HCT116 (cell line): ENCODE data around the gene LYST. TPM values are rescaled to one million over a fixed set of nuclear protein-coding genes. Genes with fewer than 3 reads are reported as not detected.

Experiments used
- ATAC-seq: fragments of 200-7000 bp; cut with Tn5 transposase; 2 replicates; pipeline ENCODE4 v1.9.1; 2020; ENCODE audit warnings: mild to moderate bottlenecking, moderate library complexity
- BruUV-seq: library from RNA; stranded (reverse); fragments of 400-500 nt; replicated peaks from 2 replicates; lab custom pipeline; 2021; lab: Mats Ljungman, UMichigan
- CTCF ChIA-PET: fragments of 300-600 bp; sonication (Branson Sonifier 250); formaldehyde crosslinking; loops from one replicate; lab custom pipeline; 2021; ENCODE audit warnings: antibody characterized with exemption; lab: Charles Lee
- POLR2A ChIA-PET: fragments of 300-600, 350-600 bp; sonication (Branson Sonifier 250); formaldehyde crosslinking; loops from one replicate; lab custom pipeline; 2021; ENCODE audit warnings: antibody characterized with exemption; lab: Charles Lee
- RAD21 ChIA-PET, 2 experiments: fragments of 300-600 bp; sonication (Branson Sonifier 250); formaldehyde crosslinking; loops; one replicate each; lab custom pipeline; 2023; ENCODE audit warnings: low total read pairs in 2 of 2; ENCODE audit not compliant: uncharacterized antibody in 2 of 2, unreplicated experiment in 2 of 2, low non-redundant PET in 1 of 2; lab: Charles Lee
- DNase-seq: peaks from one replicate; pipeline ENCODE4 v3.0.0-alpha.2; 2010; ENCODE audit warnings: low read depth, low spot score
- H2AFZ ChIP-seq: fragments of 200-600 bp; shearing (Covaris generic), sonication (generic); 2 replicates; pipeline ENCODE4 v1.6.1; 2017; ENCODE audit warnings: low read depth, mixed run types, mixed read lengths, antibody characterized with exemption, low read length; ENCODE audit not compliant: poor library complexity, severe bottlenecking
- H3K27ac ChIP-seq: 2 replicates; pipeline ENCODE4 v1.5.1; 2012; ENCODE audit warnings: low read depth, low read length
- H3K27me3 ChIP-seq: fragments of 200-600 bp; sonication (generic); 2 replicates; pipeline ENCODE4 v1.6.1; 2016; ENCODE audit warnings: mixed run types, low read length, mixed read lengths; ENCODE audit not compliant: insufficient read depth
- H3K36me3 ChIP-seq, 2 experiments: fragments of 200-500 bp in 1 of 2; fragments of 200-600 bp in 1 of 2; sonication (Bioruptor generic) in 1 of 2; sonication (generic) in 1 of 2; 2 replicates each; pipeline versions ENCODE4 v1.5.1 to v1.6.1; 2014 to 2016; ENCODE audit warnings: low read length in 2 of 2, inconsistent platforms in 1 of 2, mixed read lengths in 1 of 2, mixed run types in 1 of 2; ENCODE audit not compliant: insufficient read depth in 2 of 2, control insufficient read depth in 1 of 2
- H3K4me1 ChIP-seq, 2 experiments: fragments of 200-600 bp in 1 of 2; sonication (generic) in 1 of 2; 2 replicates each; pipeline versions ENCODE4 v1.5.1 to v1.6.1; 2012 to 2017; ENCODE audit warnings: low read length in 2 of 2, inconsistent platforms in 1 of 2, mild to moderate bottlenecking in 1 of 2, mixed read lengths in 1 of 2, mixed run types in 1 of 2, moderate library complexity in 1 of 2; ENCODE audit not compliant: insufficient read depth in 2 of 2, control insufficient read depth in 1 of 2
- H3K4me2 ChIP-seq: fragments of 200-600 bp; sonication (generic); 2 replicates; pipeline ENCODE4 v1.6.1; 2017; ENCODE audit warnings: mixed run types, low read length, mixed read lengths
- H3K4me3 ChIP-seq, 2 experiments: fragments of 200-600 bp in 1 of 2; sonication (generic) in 1 of 2; replicated peaks in 1 of 2; 2 replicates each; pipeline ENCODE4 v1.5.1; 2011 to 2016; ENCODE audit warnings: low read length in 2 of 2, control low read depth in 1 of 2, low read depth in 1 of 2, mild to moderate bottlenecking in 1 of 2, mixed read lengths in 1 of 2, mixed run types in 1 of 2
- H3K79me2 ChIP-seq: fragments of 200-600 bp; sonication (generic); 2 replicates; pipeline ENCODE4 v1.6.1; 2017; ENCODE audit warnings: mild to moderate bottlenecking, mixed run types, low read length, moderate library complexity, mixed read lengths; ENCODE audit not compliant: insufficient read depth
- H3K9ac ChIP-seq: fragments of 200-600 bp; sonication (generic); 2 replicates; pipeline ENCODE4 v1.6.1; 2016; ENCODE audit warnings: low read length, mixed read lengths
- H3K9me2 ChIP-seq: fragments of 200-600 bp; sonication (generic), shearing (Covaris generic); 2 replicates; pipeline ENCODE4 v1.6.1; 2017; ENCODE audit warnings: mixed run types, mild to moderate bottlenecking, moderate library complexity; ENCODE audit not compliant: insufficient read depth
- H3K9me3 ChIP-seq, 2 experiments: fragments of 200-500 bp in 1 of 2; fragments of 200-600 bp in 1 of 2; sonication (Bioruptor generic) in 1 of 2; sonication (generic) in 1 of 2; 2 replicates each; pipeline ENCODE4 v1.6.1; 2014 to 2017; ENCODE audit warnings: low read length in 2 of 2, mixed read lengths in 2 of 2, inconsistent platforms in 1 of 2, low read depth in 1 of 2, mild to moderate bottlenecking in 1 of 2, mixed run types in 1 of 2, moderate library complexity in 1 of 2; ENCODE audit not compliant: control insufficient read depth in 1 of 2, insufficient read depth in 1 of 2
- H4K20me1 ChIP-seq: fragments of 200-600 bp; sonication (generic), shearing (Covaris generic); 2 replicates; pipeline ENCODE4 v1.6.1; 2017; ENCODE audit warnings: mixed run types, mild to moderate bottlenecking, moderate library complexity; ENCODE audit not compliant: insufficient read depth
- CTCF ChIP-seq, 3 experiments: fragments of 200-600 bp in 1 of 3; sonication (generic) in 1 of 3; IDR thresholded peaks in 2 of 3; conservative IDR thresholded peaks in 1 of 3; 2 replicates each; pipeline ENCODE4 v1.5.1; 2012 to 2017; ENCODE audit warnings: low read depth in 2 of 3, low read length in 2 of 3, antibody characterized with exemption in 1 of 3, borderline replicate concordance in 1 of 3, control low read depth in 1 of 3, mild to moderate bottlenecking in 1 of 3, mixed read lengths in 1 of 3, mixed run types in 1 of 3, moderate library complexity in 1 of 3; ENCODE audit not compliant: insufficient read depth in 1 of 3
- EZH2phosphoT487 ChIP-seq: fragments of 200-600 bp; IDR thresholded peaks from 2 replicates; pipeline ENCODE4 v1.6.1; 2018; ENCODE audit warnings: antibody characterized with exemption, borderline replicate concordance
- FOSL1 ChIP-seq: IDR thresholded peaks from 2 replicates; pipeline ENCODE4 v1.6.1; 2012; ENCODE audit warnings: low read depth
- JUND ChIP-seq: IDR thresholded peaks from 2 replicates; pipeline ENCODE4 v1.6.1; 2012
- POLR2AphosphoS5 ChIP-seq: IDR thresholded peaks from 2 replicates; pipeline ENCODE4 v1.6.1; 2011; ENCODE audit warnings: mild to moderate bottlenecking, low read depth, low read length, moderate library complexity
- RAD21 ChIP-seq: IDR thresholded peaks from 2 replicates; pipeline ENCODE4 v1.6.1; 2012; ENCODE audit warnings: low read depth, mild to moderate bottlenecking
- REST ChIP-seq: IDR thresholded peaks from 2 replicates; pipeline ENCODE4 v1.6.1; 2012; ENCODE audit warnings: low read depth
- SRF ChIP-seq: IDR thresholded peaks from 2 replicates; pipeline ENCODE4 v1.6.1; 2012; ENCODE audit warnings: low read depth
- YY1 ChIP-seq: IDR thresholded peaks from 2 replicates; pipeline ENCODE4 v1.6.1; 2011; ENCODE audit warnings: low read length, low read depth, moderate library complexity, mild to moderate bottlenecking; ENCODE audit not compliant: insufficient replicate concordance; ENCODE audit errors: extremely low read depth
- ZNF274 ChIP-seq: fragments of 200-500 bp; sonication (Bioruptor generic); IDR thresholded peaks from 2 replicates; pipeline ENCODE4 v1.6.1; 2014; ENCODE audit warnings: mild to moderate bottlenecking, low read depth, low read length, inconsistent platforms
- intact Hi-C: fragments of 100-400 bp; cut with micrococcal nuclease; formaldehyde crosslinking; loops from 2 replicates; pipeline ENCODE4 v1.10.0; 2022
- total RNA-seq: library from RNA; stranded (reverse); gene quantifications from one replicate; pipeline ENCODE4 v1.2.1, GENCODE V29; 2021; ENCODE audit not compliant: unreplicated experiment
- TF ChIP-seq, protein P1 (sequence below): IDR thresholded peaks from 2 replicates; pipeline ENCODE4 v1.6.1; 2012

The LYST gene
- total RNA-seq, 1 experiment from 2014 or later = 6.6 TPM

DNA sequence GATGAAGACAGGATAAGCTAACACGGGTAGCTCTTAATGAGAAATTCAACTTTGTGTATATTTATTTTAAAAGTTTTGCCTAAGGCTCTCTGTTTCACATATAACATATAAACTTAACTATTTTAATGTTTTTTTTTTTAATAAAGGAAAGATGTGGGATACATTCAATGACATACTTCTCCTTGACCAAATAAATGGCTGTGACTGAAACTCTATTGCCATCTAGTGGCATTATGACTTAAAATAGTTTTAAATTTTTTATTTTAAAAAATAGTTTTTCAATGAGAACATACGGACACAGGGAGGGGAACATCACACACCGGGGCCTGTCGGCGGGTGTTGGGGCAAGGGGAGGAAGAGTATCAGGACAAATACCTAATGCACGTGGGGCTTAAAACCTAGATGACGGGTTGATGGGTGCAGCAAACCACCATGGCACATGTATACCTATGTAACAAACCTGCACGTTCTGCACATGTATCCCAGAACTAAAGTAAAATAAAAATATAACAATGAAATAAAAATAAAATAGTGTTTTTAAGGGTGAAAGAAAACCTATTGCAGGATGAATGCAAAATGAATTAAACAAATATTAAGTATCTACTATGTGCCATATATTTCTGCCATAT is 83.4 kb downstream of the LYST start:
- CTCF ChIA-PET = interaction anchor here (0.5 to 3.0 kb wide), 17 partner anchors 10 to 677 kb away, joined by 3 to 11 read pairs (median 3); partner anchors contain the start of gene B3GALNT2
- TF ChIP-seq POLR2AphosphoS5 = no peak
- TF ChIP-seq FOSL1 = peak; percentile 22; the same call in 1 of the 2 replicates
- no peak for TF ChIP-seq ZNF274
- no peak for TF ChIP-seq REST
- TF ChIP-seq, protein P1, sequence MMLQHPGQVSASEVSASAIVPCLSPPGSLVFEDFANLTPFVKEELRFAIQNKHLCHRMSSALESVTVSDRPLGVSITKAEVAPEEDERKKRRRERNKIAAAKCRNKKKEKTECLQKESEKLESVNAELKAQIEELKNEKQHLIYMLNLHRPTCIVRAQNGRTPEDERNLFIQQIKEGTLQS = no peak
- no peak for TF ChIP-seq JUND
- TF ChIP-seq RAD21 = peak; percentile 80
- no peak for TF ChIP-seq YY1
- no peak for TF ChIP-seq EZH2phosphoT487
- no peak for TF ChIP-seq SRF
- peak; percentile 23 to 78 (median 29); a peak in 4 of 6 replicates for TF ChIP-seq CTCF (IDR thresholded peaks at IDR 0.05 in 2 of 3, conservative IDR thresholded peaks at IDR 0.05 in 1 of 3; ENCODE audit: borderline replicate concordance in 1 of 3, insufficient read depth in 1 of 3, low read depth in 2 of 3, low read length in 2 of 3)
- TF ChIP-seq, all 23 proteins: peak for 3
- no peak overlapping the region for H2AFZ ChIP-seq
- no peaks in the 10 kb centered on the region for H4K20me1 ChIP-seq
- no peaks in the 10 kb centered on the region for H3K9me3 ChIP-seq
- intact Hi-C loops = loop anchor here (2.0 to 10.0 kb wide), 6 partner anchors 268 to 1671 kb away; no protein-coding TSS in a partner anchor
- RAD21 ChIA-PET = interaction anchor here in 1 of 2 experiments (0.9 kb wide), 1 partner anchor 279 kb away, joined by 3 read pairs; the partner anchor contains the start of gene B3GALNT2
- H3K27ac ChIP-seq = no peak overlapping the region
- H3K4me3 ChIP-seq = no peak overlapping the region
- H3K79me2 ChIP-seq = no peaks in the 10 kb centered on the region
- no peaks in the 10 kb centered on the region for H3K36me3 ChIP-seq
- H3K9ac ChIP-seq = no peak overlapping the region
- no peaks in the 10 kb centered on the region for H3K9me2 ChIP-seq
- BruUV-seq = no TSS peak
- peak; percentile 49 for ATAC-seq
- no peaks in the 10 kb centered on the region for H3K4me1 ChIP-seq
- no peaks in the 10 kb centered on the region for H3K27me3 ChIP-seq
- POLR2A ChIA-PET = interaction anchor here (1.1 kb wide), 1 partner anchor 279 kb away, joined by 3 read pairs; no protein-coding TSS in a partner anchor
- DNase-seq = peak; percentile 26
- H3K4me2 ChIP-seq = no peak overlapping the region
